DMS53 (cell line): Measurements from ENCODE around the gene MLH1.

ENCODE experiments used
- DNase-seq: peaks from one replicate; lab custom pipeline; 2025; lab: John Stamatoyannopoulos, UW

Gene MLH1

GRCh38 chr3:37094636-37095035 is 101.3 kb downstream of the MLH1 start:
- no peak for DNase-seq

- DNase-seq, result no peak
These were observed 103.0 kb downstream of the MLH1 start for GRCh38 chr3:37096288-37096687.

GRCh38 chr3:37096975-37097374 is 103.7 kb downstream of the MLH1 start:
- no peak for DNase-seq

- DNase-seq, result no peak
These were observed 104.5 kb downstream of the MLH1 start for GRCh38 chr3:37097776-37098175.

- DNase-seq, result no peak
These were observed 105.6 kb downstream of the MLH1 start for GRCh38 chr3:37098884-37099283.

GRCh38 chr3:37099469-37099868 is 106.2 kb downstream of the MLH1 start:
- no peak for DNase-seq

- no peak for DNase-seq
These were observed 107.1 kb downstream of the MLH1 start for GRCh38 chr3:37100411-37100810.
